Measurements from ENCODE around the gene NTSR2.

Gene NTSR2

GRCh38 chr2:11699686-11700670, 30.0 kb upstream of the NTSR2 start:
- no peak for DNase-seq (ENCODE audit: low read depth)

GRCh38 chr2:11698009-11698922, 28.3 kb upstream of the NTSR2 start:
- DNase-seq (ENCODE audit: low read depth), result no peak

GRCh38 chr2:11697103-11697871, 27.3 kb upstream of the NTSR2 start:
- no peak for DNase-seq (ENCODE audit: low read depth)

GRCh38 chr2:11696736-11697102, 26.7 kb upstream of the NTSR2 start:
- DNase-seq (ENCODE audit: low read depth), result no peak

GRCh38 chr2:11695576-11695975, 25.6 kb upstream of the NTSR2 start:
- DNase-seq (ENCODE audit: low read depth), result no peak

- peak; percentile 48 for DNase-seq (ENCODE audit: low read depth)
Measured at GRCh38 chr2:11692966-11693521, 23.0 kb upstream of the NTSR2 start.

- no peak for DNase-seq (ENCODE audit: low read depth)
Measured at GRCh38 chr2:11691076-11691660, 21.2 kb upstream of the NTSR2 start.

- DNase-seq (ENCODE audit: low read depth), result peak; percentile 49
Measured at GRCh38 chr2:11688222-11689069, 18.5 kb upstream of the NTSR2 start.

GRCh38 chr2:11687736-11688135, 17.7 kb upstream of the NTSR2 start:
- DNase-seq (ENCODE audit: low read depth), result no peak

- no peak for DNase-seq (ENCODE audit: low read depth)
Measured at GRCh38 chr2:11685906-11686470, 16.0 kb upstream of the NTSR2 start.

GRCh38 chr2:11684894-11685460, 15.0 kb upstream of the NTSR2 start:
- DNase-seq (ENCODE audit: low read depth), result no peak

GRCh38 chr2:11683966-11684365, 14.0 kb upstream of the NTSR2 start:
- DNase-seq (ENCODE audit: low read depth), result no peak

GRCh38 chr2:11683476-11683875, 13.5 kb upstream of the NTSR2 start:
- DNase-seq (ENCODE audit: low read depth), result no peak

GRCh38 chr2:11682590-11682915, 12.6 kb upstream of the NTSR2 start:
- no peak for DNase-seq (ENCODE audit: low read depth)

- DNase-seq (ENCODE audit: low read depth), result no peak
Measured at GRCh38 chr2:11681722-11682589, 12.0 kb upstream of the NTSR2 start.

GRCh38 chr2:11680901-11681721, 11.1 kb upstream of the NTSR2 start:
- DNase-seq (ENCODE audit: low read depth), result no peak

GRCh38 chr2:11680182-11680900, 10.3 kb upstream of the NTSR2 start:
- DNase-seq (ENCODE audit: low read depth), result no peak
